OCI-LY7 (cell line): ENCODE results near the gene LOC128125822.
A peak's percentile ranks its signal among the peaks of the same experiment; 100 is the strongest.

ENCODE experiments used
- BruUV-seq: library from RNA; stranded (reverse); fragments of 400-500 nt; replicated peaks from 2 replicates; lab custom pipeline; 2021; lab: Mats Ljungman, UMichigan
- CTCF ChIA-PET: fragments of 300-600 bp; sonication (Branson Sonifier 250); formaldehyde crosslinking; loops from one replicate; lab custom pipeline; 2022; ENCODE audit warnings: antibody characterized with exemption; ENCODE audit not compliant: unreplicated experiment; lab: Charles Lee
- POLR2A ChIA-PET: fragments of 300-600 bp; sonication (Branson Sonifier 250); formaldehyde crosslinking; loops from one replicate; lab custom pipeline; 2022; ENCODE audit warnings: antibody characterized with exemption; lab: Charles Lee
- DNase-seq: peaks from one replicate; pipeline ENCODE4 v3.0.0-alpha.2; 2015; ENCODE audit warnings: low spot score
- H2AFZ ChIP-seq: fragments of 200-600 bp; sonication (generic), shearing (Covaris generic); 2 replicates; pipeline ENCODE4 v1.6.1; 2014; ENCODE audit warnings: mild to moderate bottlenecking, antibody characterized with exemption, low read length, moderate library complexity
- H3K27ac ChIP-seq: fragments of 200-600 bp; sonication (generic); 2 replicates; pipeline ENCODE4 v1.5.1; 2014; ENCODE audit warnings: mixed run types, low read depth, mild to moderate bottlenecking, moderate library complexity, low read length, inconsistent platforms; ENCODE audit not compliant: poor library complexity, severe bottlenecking
- H3K36me3 ChIP-seq: fragments of 200-600 bp; sonication (generic); 2 replicates; pipeline ENCODE4 v1.6.1; 2014; ENCODE audit warnings: mild to moderate bottlenecking, antibody characterized with exemption, low read length, moderate library complexity, mixed read lengths; ENCODE audit not compliant: insufficient read depth
- H3K4me1 ChIP-seq: fragments of 200-600 bp; sonication (generic); 2 replicates; pipeline ENCODE4 v1.5.1; 2014; ENCODE audit warnings: mild to moderate bottlenecking, low read length; ENCODE audit not compliant: insufficient read depth, poor library complexity, severe bottlenecking
- H3K4me2 ChIP-seq: fragments of 200-600 bp; sonication (generic); 2 replicates; pipeline ENCODE4 v1.6.1; 2014; ENCODE audit warnings: mild to moderate bottlenecking, low read length
- H3K4me3 ChIP-seq: fragments of 200-600 bp; sonication (generic); 2 replicates; pipeline ENCODE4 v1.5.1; 2014; ENCODE audit warnings: mild to moderate bottlenecking, low read depth, low read length; ENCODE audit not compliant: poor library complexity, severe bottlenecking
- H3K79me2 ChIP-seq: fragments of 200-600 bp; sonication (generic); 2 replicates; pipeline ENCODE4 v1.6.1; 2016; ENCODE audit warnings: low read depth, mild to moderate bottlenecking, low read length, moderate library complexity, mixed read lengths; ENCODE audit not compliant: insufficient read depth
- H3K9me2 ChIP-seq: fragments of 200-600 bp; sonication (generic); 2 replicates; pipeline ENCODE4 v1.6.1; 2016; ENCODE audit warnings: mild to moderate bottlenecking, low read length, mixed read lengths; ENCODE audit not compliant: insufficient read depth
- H3K9me3 ChIP-seq: fragments of 200-600 bp; sonication (generic); 2 replicates; pipeline ENCODE4 v1.6.1; 2014; ENCODE audit warnings: mild to moderate bottlenecking, mixed run types, low read length, mixed read lengths
- H4K20me1 ChIP-seq: fragments of 200-600 bp; sonication (generic); 2 replicates; pipeline ENCODE4 v1.6.1; 2014; ENCODE audit warnings: mild to moderate bottlenecking, antibody characterized with exemption, low read length, moderate library complexity, mixed read lengths; ENCODE audit not compliant: insufficient read depth
- CTCF ChIP-seq: fragments of 200-600 bp; sonication (generic); conservative IDR thresholded peaks from 2 replicates; pipeline ENCODE4 v1.5.1; 2014; ENCODE audit warnings: mild to moderate bottlenecking, antibody characterized with exemption, low read length, moderate library complexity, mixed read lengths
- EZH2phosphoT487 ChIP-seq: fragments of 200-600 bp; sonication (generic); IDR thresholded peaks from 2 replicates; pipeline ENCODE4 v1.6.1; 2018; ENCODE audit warnings: low read depth, borderline replicate concordance, mild to moderate bottlenecking, mixed run types, antibody characterized with exemption, low read length, moderate library complexity, mixed read lengths
- intact Hi-C: fragments of 100-400 bp; cut with micrococcal nuclease; formaldehyde crosslinking; loops from one replicate; pipeline ENCODE4 v1.10.0; 2022; ENCODE audit not compliant: unreplicated experiment

LOC128125822 gene

DNA sequence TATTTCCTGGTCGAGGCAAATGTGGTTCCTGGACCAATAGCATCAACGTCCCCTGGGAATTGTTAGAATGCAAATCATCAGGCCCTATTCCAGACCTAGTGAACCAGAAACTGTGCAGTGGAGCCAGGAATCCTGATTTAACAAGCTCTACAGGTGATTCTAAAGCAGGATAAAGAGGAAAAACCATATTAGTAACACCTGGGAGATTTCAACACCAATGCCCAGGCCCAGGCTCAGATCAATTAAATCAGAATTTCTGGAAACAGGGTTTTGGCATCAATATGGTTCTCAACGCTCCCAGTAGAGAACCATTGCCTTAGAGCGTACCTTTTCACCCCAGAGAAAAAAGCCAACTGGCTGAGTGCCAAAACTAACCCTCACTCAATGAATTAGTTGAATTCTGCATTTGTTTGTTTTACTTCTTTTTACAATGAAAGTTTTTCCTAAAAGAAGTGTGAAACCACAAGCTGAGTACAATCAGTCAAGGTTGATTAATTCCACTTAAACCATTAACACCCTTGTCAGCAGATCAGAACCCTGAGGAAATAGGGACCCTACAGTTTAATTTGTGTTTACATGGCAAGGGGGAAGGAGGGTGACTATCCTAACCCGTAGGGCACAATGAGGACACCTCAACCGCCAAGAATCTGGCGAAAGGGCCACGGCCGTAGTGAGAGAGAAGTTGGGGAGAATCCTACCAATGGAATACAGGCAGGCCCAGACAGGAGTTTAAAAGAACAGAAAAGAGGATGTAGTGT, 34.9 kb upstream of the LOC128125822 start:
- Histone ChIP-seq H3K4me1 (peaks cover 11% of the 10 kb centered on the region), H3K4me2 (peak overlapping the region; percentile 20), H4K20me1 (no peaks in the 10 kb centered on the region), H3K9me2 (no peaks in the 10 kb centered on the region), H3K9me3 (no peaks in the 10 kb centered on the region), H3K27ac (no peak overlapping the region), H3K79me2 (no peaks in the 10 kb centered on the region), H3K4me3 (no peak overlapping the region), H2AFZ (peak overlapping the region; percentile 36; the same call in 1 of the 2 replicates), H3K36me3 (no peaks in the 10 kb centered on the region)
- CTCF ChIA-PET: no interaction called here
- intact Hi-C loops: no loop called here
- no peak for TF ChIP-seq EZH2phosphoT487
- no peak for TF ChIP-seq CTCF
- no TSS peak for BruUV-seq
- DNase-seq: peak; percentile 11
- POLR2A ChIA-PET: interaction anchor here (0.6 to 0.9 kb wide), 2 partner anchors 14 to 190 kb away, joined by 3 read pairs; no protein-coding TSS in a partner anchor

DNA sequence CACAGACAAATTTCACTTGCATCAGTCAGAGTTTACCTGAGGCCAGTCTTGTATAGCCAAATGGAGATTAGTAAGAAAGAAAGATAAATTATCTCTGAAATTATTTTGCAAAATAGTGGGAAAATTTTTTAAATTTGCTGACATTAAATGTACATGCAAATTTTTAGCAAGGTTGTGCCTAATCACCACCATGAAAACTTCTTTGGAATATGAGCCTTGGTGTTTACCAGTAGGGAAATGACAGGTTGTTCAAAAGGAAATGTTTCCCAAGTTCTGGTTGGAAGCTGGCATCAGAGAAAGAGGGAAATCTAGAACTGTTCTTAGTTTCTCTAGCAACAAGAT, 34.4 kb upstream of the LOC128125822 start:
- Histone ChIP-seq H3K4me1 (peaks cover 11% of the 10 kb centered on the region), H3K79me2 (no peaks in the 10 kb centered on the region), H3K9me2 (no peaks in the 10 kb centered on the region), H3K27ac (no peak overlapping the region), H3K4me2 (no peak overlapping the region), H3K9me3 (no peaks in the 10 kb centered on the region), H4K20me1 (no peaks in the 10 kb centered on the region), H3K4me3 (no peak overlapping the region), H3K36me3 (no peaks in the 10 kb centered on the region), H2AFZ (peak overlapping the region; percentile 36; the same call in 1 of the 2 replicates)
- intact Hi-C loops: no loop called here
- BruUV-seq: no TSS peak
- ChIA-PET POLR2A (interaction anchor here (0.6 kb wide), 1 partner anchor 190 kb away, joined by 3 read pairs; no protein-coding TSS in a partner anchor), CTCF (no interaction called here)
- no peak for DNase-seq
- TF ChIP-seq CTCF: no peak
- TF ChIP-seq EZH2phosphoT487: no peak

DNA sequence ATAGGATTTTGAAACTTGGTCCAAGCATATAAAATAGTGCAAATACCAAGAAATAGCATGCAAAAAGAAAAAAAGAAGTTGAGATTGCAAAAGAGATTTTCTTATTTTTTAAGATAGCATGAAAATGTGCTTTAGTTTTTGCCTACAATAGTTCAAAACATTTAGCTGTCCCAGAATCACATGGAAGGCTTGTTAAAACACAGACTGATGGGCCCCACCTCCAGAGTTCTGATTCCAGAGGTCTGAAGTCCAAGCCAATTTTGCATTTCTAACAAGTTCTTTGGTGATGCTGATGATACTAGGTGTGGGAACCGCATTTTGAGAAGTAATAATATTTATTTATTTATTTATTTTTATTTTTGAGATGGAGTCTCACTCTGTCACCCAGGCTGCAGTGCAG, 33.7 kb upstream of the LOC128125822 start:
- Histone ChIP-seq H2AFZ (no peak overlapping the region), H3K27ac (no peak overlapping the region), H3K4me3 (no peak overlapping the region), H3K79me2 (no peaks in the 10 kb centered on the region), H3K9me2 (no peaks in the 10 kb centered on the region), H3K4me1 (peaks cover 11% of the 10 kb centered on the region), H4K20me1 (no peaks in the 10 kb centered on the region), H3K4me2 (no peak overlapping the region), H3K9me3 (no peaks in the 10 kb centered on the region), H3K36me3 (no peaks in the 10 kb centered on the region)
- no peak for DNase-seq
- intact Hi-C loops: no loop called here
- CTCF ChIA-PET: no interaction called here
- TF ChIP-seq EZH2phosphoT487: no peak
- no peak for TF ChIP-seq CTCF
- no TSS peak for BruUV-seq
- POLR2A ChIA-PET: no interaction called here
